K562 (cell line): Measurements from ENCODE around the gene UPK2. TPM values are rescaled to one million over a fixed set of nuclear protein-coding genes. Genes with fewer than 3 reads are reported as not detected.

Source experiments
- CHD4 ChIP-seq: fragments of 200-600 bp; sonication (generic); IDR thresholded peaks from 3 replicates; pipeline ENCODE4 v1.6.1; 2012; ENCODE audit warnings: low read depth, mild to moderate bottlenecking, mixed read lengths, low read length, inconsistent platforms; ENCODE audit not compliant: insufficient read depth, insufficient replicate concordance, poor library complexity, severe bottlenecking
- DIDO1 ChIP-seq: fragments of 450-650 bp; IDR thresholded peaks from 2 replicates; pipeline ENCODE4 v1.6.1; 2016; ENCODE audit warnings: low read depth, missing biosample characterization, missing genetic modification characterization
- DPF2 ChIP-seq: fragments of 450-650 bp; IDR thresholded peaks from 2 replicates; pipeline ENCODE4 v1.6.1; 2016
- ETV5 ChIP-seq: sonication (generic); formaldehyde crosslinking; IDR thresholded peaks from 2 replicates; pipeline ENCODE4 v1.4.0; 2020; ENCODE audit warnings: low read depth, mild to moderate bottlenecking, missing genetic modification reagents
- FOXA3 ChIP-seq, 2 experiments: fragments of 450-650 bp in 1 of 2; sonication (generic) in 1 of 2; formaldehyde crosslinking; IDR thresholded peaks in 1 of 2; conservative IDR thresholded peaks in 1 of 2; 2 replicates each; pipeline versions ENCODE4 v1.4.0 to v1.8.0; 2020 to 2022; ENCODE audit warnings: mild to moderate bottlenecking in 2 of 2, missing genetic modification reagents in 1 of 2
- GTF2B ChIP-seq: IDR thresholded peaks from 2 replicates; pipeline ENCODE4 v1.6.1; 2011; ENCODE audit not compliant: insufficient read length; ENCODE audit errors: extremely low read depth
- HDAC1 ChIP-seq, 2 experiments: fragments of 450-650 bp; IDR thresholded peaks; 2 replicates each; pipeline ENCODE4 v1.6.1; 2016 to 2017; ENCODE audit warnings: inconsistent platforms in 1 of 2, mild to moderate bottlenecking in 1 of 2, moderate library complexity in 1 of 2
- KDM2B ChIP-seq: fragments of 250-450 bp; sonication (Bioruptor Pico); IDR thresholded peaks from 2 replicates; pipeline ENCODE4 v1.8.0; 2021; ENCODE audit warnings: mild to moderate bottlenecking, moderate library complexity
- MYC ChIP-seq, 2 experiments: fragments of 250-450 bp in 1 of 2; sonication (Bioruptor Pico) in 1 of 2; IDR thresholded peaks; 2 replicates each; pipeline versions ENCODE4 v1.5.1 to v1.6.1; 2012 to 2021; ENCODE audit warnings: low read depth in 2 of 2, borderline replicate concordance in 1 of 2, improper control_type of control experiment in 1 of 2, low read length in 1 of 2, mild to moderate bottlenecking in 1 of 2, moderate library complexity in 1 of 2
- SMARCC2 ChIP-seq: fragments of 450-650 bp; IDR thresholded peaks from 2 replicates; pipeline ENCODE4 v1.6.1; 2017; ENCODE audit warnings: antibody characterized with exemption, moderate library complexity, mild to moderate bottlenecking, low read depth
- SRF ChIP-seq, 2 experiments: fragments of 250-450, 450-650 bp in 1 of 2; sonication (Bioruptor Pico) in 1 of 2; sonication (generic) in 1 of 2; formaldehyde crosslinking; IDR thresholded peaks; 2 replicates each; pipeline versions ENCODE4 v1.5.0 to v1.5.1; 2020 to 2022; ENCODE audit warnings: mild to moderate bottlenecking in 1 of 2, missing genetic modification reagents in 1 of 2
- SRSF1 ChIP-seq: fragments of 200-400 bp; formaldehyde crosslinking; IDR thresholded peaks from 2 replicates; pipeline ENCODE4 v1.6.1; 2017; ENCODE audit warnings: mild to moderate bottlenecking, low read depth, low read length, moderate library complexity
- TBL1XR1 ChIP-seq, 2 experiments: IDR thresholded peaks; 2 replicates each; pipeline ENCODE4 v1.6.1; 2012; ENCODE audit warnings: improper control_type of control experiment in 2 of 2, low read length in 2 of 2, mild to moderate bottlenecking in 1 of 2
- TFAP4 ChIP-seq: sonication (generic); formaldehyde crosslinking; IDR thresholded peaks from 2 replicates; pipeline ENCODE4 v1.8.0; 2022; ENCODE audit warnings: missing genetic modification reagents, mild to moderate bottlenecking, moderate library complexity, borderline replicate concordance
- WHSC1 ChIP-seq: IDR thresholded peaks from one replicate; pipeline ENCODE4 v1.6.1; 2012; ENCODE audit warnings: low read length, control low read depth, inconsistent platforms
- ZBTB43 ChIP-seq: sonication (generic); formaldehyde crosslinking; IDR thresholded peaks from 2 replicates; pipeline ENCODE4 v1.8.0; 2023; ENCODE audit warnings: mild to moderate bottlenecking, missing genetic modification reagents
- ZNF146 ChIP-seq: IDR thresholded peaks from one replicate; pipeline ENCODE4 v1.6.1; 2018; ENCODE audit warnings: missing compliant biosample characterization; ENCODE audit not compliant: unreplicated experiment
- ZNF175 ChIP-seq: fragments of 200-800 bp; sonication (Bioruptor generic); IDR thresholded peaks from 2 replicates; pipeline ENCODE4 v1.6.1; 2016; ENCODE audit warnings: low read depth, mild to moderate bottlenecking, missing genetic modification characterization, missing compliant biosample characterization
- ZNF263 ChIP-seq: sonication (generic); formaldehyde crosslinking; IDR thresholded peaks from 2 replicates; pipeline ENCODE4 v1.8.0; 2022; ENCODE audit warnings: mild to moderate bottlenecking, missing genetic modification reagents, borderline replicate concordance
- ZNF589 ChIP-seq: fragments of 200-800 bp; sonication (Bioruptor generic); IDR thresholded peaks from 2 replicates; pipeline ENCODE4 v1.6.1; 2016; ENCODE audit warnings: low read depth, missing genetic modification characterization, missing compliant biosample characterization
- ZNF830 ChIP-seq: fragments of 250-450 bp; sonication (Bioruptor Pico); IDR thresholded peaks from 2 replicates; pipeline ENCODE4 v1.5.0; 2021; ENCODE audit warnings: mild to moderate bottlenecking
- polyA plus RNA-seq, 8 experiments: library from polyadenylated mRNA; depleted of rRNA in 4 of 8; stranded (reverse) in 5 of 8; unstranded in 3 of 8; fragments of >200 nt; fragmentation: Nextera tagmentation in 2 of 8; fragmentation: Illumina TruSeq in 1 of 8; extraction: Ambion mirVana in 2 of 8; extraction: Trizol in 1 of 8; gene quantifications; 2 replicates each; pipeline versions ENCODE4 v1.2.1 to v1.2.3, GENCODE V29; 2011 to 2014; ENCODE audit warnings: inconsistent platforms in 1 of 8, missing spikeins in 1 of 8
- total RNA-seq, 7 experiments: library from RNA; depleted of rRNA in 6 of 7; stranded (reverse); fragments of >200 nt in 6 of 7; fragmentation: Illumina TruSeq in 2 of 7; extraction: Trizol in 2 of 7; gene quantifications; 2 replicates each; pipeline versions ENCODE4 v1.2.1 to v1.2.3, GENCODE V29; 2011 to 2021; ENCODE audit warnings: low replicate concordance in 1 of 7
- TF ChIP-seq, protein P1 (sequence below), 3 experiments: fragments of 200-800 bp in 1 of 3; sonication (Bioruptor generic) in 1 of 3; sonication (generic) in 1 of 3; formaldehyde crosslinking in 1 of 3; IDR thresholded peaks; 2 replicates each; pipeline versions ENCODE4 v1.6.1 to v1.8.0; 2016 to 2022; ENCODE audit warnings: mild to moderate bottlenecking in 2 of 3, missing compliant biosample characterization in 2 of 3, missing genetic modification characterization in 2 of 3, missing genetic modification reagents in 1 of 3
- TF ChIP-seq, protein P2 (sequence below): fragments of 250-450 bp; sonication (Bioruptor Pico); IDR thresholded peaks from 2 replicates; pipeline ENCODE4 v1.8.0; 2021; ENCODE audit warnings: moderate library complexity, mild to moderate bottlenecking, inconsistent platforms

The UPK2 gene
- total and polyA plus RNA-seq, 9 of the 15 experiments (the other 6 are each of a cell fraction or from before 2014, with no cell fraction given): not detected

DNA sequence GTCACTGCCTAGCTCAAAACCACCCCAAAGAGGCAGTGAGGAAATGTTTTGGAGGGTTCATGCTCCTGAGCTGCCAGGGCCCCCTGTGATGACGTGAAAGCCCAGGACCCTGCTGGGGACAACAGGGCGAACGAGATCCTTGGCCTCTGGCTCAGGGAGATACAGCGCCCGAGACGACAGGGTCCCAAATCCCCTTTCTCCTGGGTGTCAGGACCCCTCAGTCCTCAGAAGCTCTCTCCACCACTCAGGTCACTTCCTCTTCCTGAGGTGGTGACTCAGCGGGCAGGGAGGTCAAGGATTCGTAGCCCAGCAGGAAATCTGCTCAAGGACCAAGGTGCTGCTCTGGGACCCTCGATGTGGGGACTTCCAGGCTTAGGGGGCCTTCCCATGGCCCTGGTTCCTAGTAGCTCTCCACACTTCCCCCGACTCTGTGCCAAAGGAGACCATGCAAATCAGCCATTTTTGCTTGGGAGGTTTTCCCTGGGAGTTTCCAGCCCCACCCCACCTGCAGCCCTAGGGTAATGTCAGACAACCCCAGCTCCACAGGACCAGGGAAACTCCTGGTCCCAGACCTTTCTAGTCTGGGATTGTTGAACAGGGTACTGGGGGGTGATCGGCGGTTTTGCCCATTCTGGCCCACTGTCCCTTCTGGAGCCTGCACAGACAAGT, 43.2 kb upstream of the UPK2 start (continued):
- TF ChIP-seq FOXA3 (CRISPR knock-in tag; conservative IDR thresholded peaks at IDR 0.05 in 1 of 2, IDR thresholded peaks at IDR 0.05 in 1 of 2) (no peak), ETV5 (CRISPR knock-in tag) (no peak), WHSC1 (no peak), ZNF263 (CRISPR knock-in tag) (peak; percentile 30; the same call in 1 of the 2 replicates), ZBTB43 (CRISPR knock-in tag) (no peak), ZNF146 (no peak), MYC (IDR thresholded peaks at IDR 0.05; ENCODE audit: low read depth, low read length) (no peak), MYC (CRISPR knock-in tag; IDR thresholded peaks at IDR 0.05; ENCODE audit: borderline replicate concordance, low read depth) (no peak), TFAP4 (peak; percentile 81; the same call in 1 of the 2 replicates), HDAC1 (IDR thresholded peaks at IDR 0.05) (no peak), ZNF830 (CRISPR knock-in tag) (no peak), CHD4 (no peak), ZNF589 (CRISPR knock-in tag) (peak; percentile 84; the same call in 1 of the 2 replicates), SMARCC2 (no peak), SRF (CRISPR knock-in tag; IDR thresholded peaks at IDR 0.05) (peak in 1 of 2 experiments; percentile 51; a peak in 1 of 4 replicates), SRSF1 (no peak), DIDO1 (tag) (no peak), ZNF175 (CRISPR knock-in tag) (peak; percentile 21; the same call in 1 of the 2 replicates), KDM2B (CRISPR knock-in tag) (no peak), DPF2 (no peak), GTF2B (no peak), TBL1XR1 (IDR thresholded peaks at IDR 0.05; ENCODE audit: low read length in 2 of 2) (no peak)
- TF ChIP-seq, protein P1, sequence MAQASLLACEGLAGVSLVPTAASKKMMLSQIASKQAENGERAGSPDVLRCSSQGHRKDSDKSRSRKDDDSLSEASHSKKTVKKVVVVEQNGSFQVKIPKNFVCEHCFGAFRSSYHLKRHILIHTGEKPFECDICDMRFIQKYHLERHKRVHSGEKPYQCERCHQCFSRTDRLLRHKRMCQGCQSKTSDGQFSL (CRISPR knock-in tag; IDR thresholded peaks at IDR 0.05): no peak
- TF ChIP-seq, protein P1 (tag; IDR thresholded peaks at IDR 0.05): peak in 1 of 2 experiments; percentile 69; a peak in 2 of 4 replicates
- TF ChIP-seq, protein P2, sequence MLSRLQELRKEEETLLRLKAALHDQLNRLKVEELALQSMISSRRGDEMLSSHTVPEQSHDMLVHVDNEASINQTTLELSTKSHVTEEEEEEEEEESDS (CRISPR knock-in tag): no peak
